Fibroblast of lung (primary cell): ENCODE measurements around the gene SFI1. TPM values are rescaled to one million over a fixed set of nuclear protein-coding genes. Genes with fewer than 3 reads are reported as not detected.

Source experiments
- DNase-seq, 2 donors: peaks; one replicate each; pipeline versions ENCODE4 v3.0.0 to v3.0.0-alpha.2; 2010; ENCODE audit warnings: low read depth in 2 of 2
- H2AFZ ChIP-seq: 2 replicates; pipeline ENCODE4 v1.5.1; 2012; ENCODE audit warnings: low read length, control low read depth, inconsistent platforms
- H3K27ac ChIP-seq: 2 replicates; pipeline ENCODE4 v1.5.1; 2011; ENCODE audit warnings: low read length, control low read depth; ENCODE audit not compliant: insufficient read depth
- H3K27me3 ChIP-seq: 2 replicates; pipeline ENCODE4 v1.5.1; 2011; ENCODE audit warnings: mild to moderate bottlenecking, low read length; ENCODE audit not compliant: control insufficient read depth, insufficient read depth
- H3K36me3 ChIP-seq: 2 replicates; pipeline ENCODE4 v1.5.1; 2011; ENCODE audit warnings: low read length; ENCODE audit not compliant: control insufficient read depth, insufficient read depth
- H3K4me1 ChIP-seq: 2 replicates; pipeline ENCODE4 v1.5.1; 2011; ENCODE audit warnings: low read length; ENCODE audit not compliant: control insufficient read depth, insufficient read depth; ENCODE audit errors: extremely low read depth
- H3K4me2 ChIP-seq: 2 replicates; pipeline ENCODE4 v1.5.1; 2011; ENCODE audit warnings: low read length, control low read depth; ENCODE audit not compliant: insufficient read depth; ENCODE audit errors: extremely low read depth
- H3K4me3 ChIP-seq, 4 experiments: fragments of 200-600 bp in 1 of 4; sonication (generic) in 1 of 4; replicated peaks in 1 of 4; 2 replicates each; pipeline ENCODE4 v1.5.1; 2011 to 2016; ENCODE audit warnings: low read length in 4 of 4, low read depth in 3 of 4, mild to moderate bottlenecking in 3 of 4, control low read depth in 2 of 4, inconsistent platforms in 1 of 4, mixed read lengths in 1 of 4; ENCODE audit not compliant: insufficient read depth in 1 of 4; ENCODE audit errors: control extremely low read depth in 1 of 4
- H3K79me2 ChIP-seq: 2 replicates; pipeline ENCODE4 v1.5.1; 2012; ENCODE audit warnings: mild to moderate bottlenecking, low read length, inconsistent platforms; ENCODE audit not compliant: control insufficient read depth, insufficient read depth
- H3K9ac ChIP-seq: 2 replicates; pipeline ENCODE4 v1.5.1; 2011; ENCODE audit warnings: mild to moderate bottlenecking, low read length, control low read depth; ENCODE audit not compliant: insufficient read depth
- H3K9me3 ChIP-seq: 2 replicates; pipeline ENCODE4 v1.5.1; 2012; ENCODE audit warnings: low read depth, low read length; ENCODE audit not compliant: control insufficient read depth, insufficient read depth
- H4K20me1 ChIP-seq: 2 replicates; pipeline ENCODE4 v1.5.1; 2011; ENCODE audit warnings: low read length; ENCODE audit not compliant: control insufficient read depth, insufficient read depth; ENCODE audit errors: extremely low read depth
- CTCF ChIP-seq, 2 donors: IDR thresholded peaks in 1 of 2; conservative IDR thresholded peaks in 1 of 2; 1 replicate in 1 of 2; 2 replicates in 1 of 2; pipeline ENCODE4 v1.5.1; 2011 to 2012; ENCODE audit warnings: low read length in 2 of 2, control low read depth in 1 of 2, inconsistent platforms in 1 of 2, low read depth in 1 of 2, mild to moderate bottlenecking in 1 of 2
- EZH2 ChIP-seq: IDR thresholded peaks from 2 replicates; pipeline ENCODE4 v1.5.1; 2012; ENCODE audit warnings: low read length, control low read depth, mild to moderate bottlenecking; ENCODE audit errors: missing control alignments
- polyA minus RNA-seq: library from RNA; depleted of rRNA, polyadenylated mRNA; stranded (reverse); fragments of >200 nt; gene quantifications from 2 replicates; pipeline ENCODE4 v1.2.3, GENCODE V29; 2011; ENCODE audit warnings: low replicate concordance
- polyA plus RNA-seq, 2 donors: library from polyadenylated mRNA; depleted of rRNA in 1 of 2; stranded (reverse) in 1 of 2; unstranded in 1 of 2; fragments of >200 nt; gene quantifications; 2 replicates each; pipeline ENCODE4 v1.2.1, GENCODE V29; 2011 to 2012; ENCODE audit warnings: missing spikeins in 1 of 2
- total RNA-seq: library from RNA; depleted of rRNA; stranded (reverse); fragments of >200 nt; gene quantifications from 2 replicates; pipeline ENCODE4 v1.2.1, GENCODE V29; 2014

Gene SFI1, protein sequence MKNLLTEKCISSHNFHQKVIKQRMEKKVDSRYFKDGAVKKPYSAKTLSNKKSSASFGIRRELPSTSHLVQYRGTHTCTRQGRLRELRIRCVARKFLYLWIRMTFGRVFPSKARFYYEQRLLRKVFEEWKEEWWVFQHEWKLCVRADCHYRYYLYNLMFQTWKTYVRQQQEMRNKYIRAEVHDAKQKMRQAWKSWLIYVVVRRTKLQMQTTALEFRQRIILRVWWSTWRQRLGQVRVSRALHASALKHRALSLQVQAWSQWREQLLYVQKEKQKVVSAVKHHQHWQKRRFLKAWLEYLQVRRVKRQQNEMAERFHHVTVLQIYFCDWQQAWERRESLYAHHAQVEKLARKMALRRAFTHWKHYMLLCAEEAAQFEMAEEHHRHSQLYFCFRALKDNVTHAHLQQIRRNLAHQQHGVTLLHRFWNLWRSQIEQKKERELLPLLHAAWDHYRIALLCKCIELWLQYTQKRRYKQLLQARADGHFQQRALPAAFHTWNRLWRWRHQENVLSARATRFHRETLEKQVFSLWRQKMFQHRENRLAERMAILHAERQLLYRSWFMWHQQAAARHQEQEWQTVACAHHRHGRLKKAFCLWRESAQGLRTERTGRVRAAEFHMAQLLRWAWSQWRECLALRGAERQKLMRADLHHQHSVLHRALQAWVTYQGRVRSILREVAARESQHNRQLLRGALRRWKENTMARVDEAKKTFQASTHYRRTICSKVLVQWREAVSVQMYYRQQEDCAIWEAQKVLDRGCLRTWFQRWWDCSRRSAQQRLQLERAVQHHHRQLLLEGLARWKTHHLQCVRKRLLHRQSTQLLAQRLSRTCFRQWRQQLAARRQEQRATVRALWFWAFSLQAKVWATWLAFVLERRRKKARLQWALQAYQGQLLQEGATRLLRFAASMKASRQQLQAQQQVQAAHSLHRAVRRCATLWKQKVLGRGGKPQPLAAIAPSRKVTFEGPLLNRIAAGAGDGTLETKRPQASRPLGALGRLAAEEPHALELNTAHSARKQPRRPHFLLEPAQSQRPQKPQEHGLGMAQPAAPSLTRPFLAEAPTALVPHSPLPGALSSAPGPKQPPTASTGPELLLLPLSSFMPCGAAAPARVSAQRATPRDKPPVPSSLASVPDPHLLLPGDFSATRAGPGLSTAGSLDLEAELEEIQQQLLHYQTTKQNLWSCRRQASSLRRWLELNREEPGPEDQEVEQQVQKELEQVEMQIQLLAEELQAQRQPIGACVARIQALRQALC
- total RNA-seq (10.0 and 11.4 TPM in 2 replicates), polyA plus RNA-seq (3.6 and 6.2 TPM in 2 replicates), polyA minus RNA-seq (14.4 and 20.8 TPM in 2 replicates)
- polyA plus RNA-seq (2012) = 4.9 TPM in 2 replicates

GRCh38 chr22:31496007-31496734 lies at the start of gene SFI1:
TSS of gene SFI1 (plus strand) at chr22:31496536. CDS start at chr22:31508285, 11,749 bp downstream.
- peak within 1 kb of the TSS; percentile 93 for H3K4me2 ChIP-seq
- peak; percentile 25 to 34 for TF ChIP-seq CTCF (conservative IDR thresholded peaks at IDR 0.05 in 1 of 2, IDR thresholded peaks at IDR 0.05 in 1 of 2; ENCODE audit: low read depth in 1 of 2, low read length in 2 of 2)
- no peak for TF ChIP-seq EZH2
- peak within 1 kb of the TSS; percentile 82 for H3K27ac ChIP-seq
- H4K20me1 ChIP-seq = no peaks in the 10 kb centered on the region
- peak; percentile 86 to 89 for DNase-seq
- peak within 1 kb of the TSS; percentile 97 for H2AFZ ChIP-seq
- no peaks in the 10 kb centered on the region for H3K9me3 ChIP-seq
- H3K27me3 ChIP-seq = no peaks in the 10 kb centered on the region
- H3K9ac ChIP-seq = peak within 1 kb of the TSS; percentile 84
- peaks cover 10% of the 10 kb centered on the region for H3K79me2 ChIP-seq
- no peaks in the 10 kb centered on the region for H3K4me1 ChIP-seq
- peak within 1 kb of the TSS; percentile 83 to 98 (median 94) for H3K4me3 ChIP-seq
- H3K36me3 ChIP-seq = peaks cover 1% of the 10 kb centered on the region

- no peaks in the 10 kb centered on the region for H3K27me3 ChIP-seq
- peaks cover 5% of the 10 kb centered on the region for H3K36me3 ChIP-seq
- H3K79me2 ChIP-seq = no peaks in the 10 kb centered on the region
- H2AFZ ChIP-seq = no peak overlapping the region
- H4K20me1 ChIP-seq = no peaks in the 10 kb centered on the region
- no peak overlapping the region for H3K27ac ChIP-seq
- no peaks in the 10 kb centered on the region for H3K9me3 ChIP-seq
- DNase-seq = no peak
- H3K4me1 ChIP-seq = no peaks in the 10 kb centered on the region
- TF ChIP-seq CTCF (conservative IDR thresholded peaks at IDR 0.05 in 1 of 2, IDR thresholded peaks at IDR 0.05 in 1 of 2; ENCODE audit: low read depth in 1 of 2, low read length in 2 of 2) (no peak), EZH2 (no peak)
- no peak overlapping the region for H3K9ac ChIP-seq
- H3K4me3 ChIP-seq = no peak overlapping the region
- H3K4me2 ChIP-seq = no peak overlapping the region
Observed at GRCh38 chr22:31446767-31447166, 49.6 kb upstream of the SFI1 start.
